Uterus (tissue), 4 donors: ENCODE data around the gene OGG1. TPM values are rescaled to one million over a fixed set of nuclear protein-coding genes. Genes with fewer than 3 reads are reported as not detected.

ENCODE experiments used
- DNase-seq, 2 donors: peaks; one replicate each; pipeline ENCODE4 v3.0.0-alpha.2; 2019 to 2020
- H3K27ac ChIP-seq, 2 donors: fragments of 200-600 bp; sonication (generic); 1 replicate in 1 of 2; 2 replicates in 1 of 2; pipeline ENCODE4 v1.5.1; 2016 to 2018
- H3K27me3 ChIP-seq, 2 donors: fragments of 200-600 bp; sonication (generic); one replicate each; pipeline ENCODE4 v1.5.1; 2018 to 2019; ENCODE audit warnings: control low read depth in 1 of 2
- H3K36me3 ChIP-seq, 2 donors: fragments of 200-600 bp; sonication (generic); one replicate each; pipeline ENCODE4 v1.5.1; 2019; ENCODE audit warnings: control low read depth in 1 of 2
- H3K4me1 ChIP-seq, 2 donors: fragments of 200-600 bp; sonication (generic); one replicate each; pipeline ENCODE4 v1.5.1; 2018 to 2019; ENCODE audit warnings: control low read depth in 1 of 2
- H3K4me3 ChIP-seq, 2 donors: fragments of 200-600 bp; sonication (generic); 1 replicate in 1 of 2; 2 replicates in 1 of 2; pipeline ENCODE4 v1.5.1; 2018 to 2019; ENCODE audit warnings: mild to moderate bottlenecking in 1 of 2
- H3K9me3 ChIP-seq, 2 donors: fragments of 200-600 bp; sonication (generic); one replicate each; pipeline ENCODE4 v1.5.1; 2019; ENCODE audit warnings: control low read depth in 1 of 2
- POLR2A ChIP-seq, 2 donors: fragments of 450-650 bp; IDR thresholded peaks; one replicate each; pipeline ENCODE4 v1.6.1; 2016; ENCODE audit warnings: antibody characterized with exemption in 2 of 2, mild to moderate bottlenecking in 1 of 2, moderate library complexity in 1 of 2
- intact Hi-C: fragments of 100-400 bp; cut with DNase I; formaldehyde crosslinking; loops from one replicate; pipeline ENCODE4 v1.15.1; 2023; ENCODE audit warnings: low total_unique reads
- total RNA-seq, 4 donors: library from RNA; depleted of rRNA in 3 of 4; stranded (reverse); fragments of >200 nt in 3 of 4; gene quantifications; one replicate each; pipeline versions ENCODE4 v1.1.0 to v1.2.4, GENCODE V29; 2014 to 2023
- TF ChIP-seq, protein P1 (sequence below), 4 experiments: fragments of 200-600 bp in 2 of 4; fragments of 450-650 bp in 2 of 4; sonication (generic) in 2 of 4; IDR thresholded peaks; one replicate each; pipeline ENCODE4 v1.5.1; 2016 to 2019; ENCODE audit warnings: antibody characterized with exemption in 4 of 4, mild to moderate bottlenecking in 2 of 4, moderate library complexity in 1 of 4
- donor health status: DM: yes; HTN: yes; CAD: no.

Gene OGG1
- total RNA-seq, 4 donors from 2014 or later: 29.8 to 60.7 (median 44.2) TPM

DNA sequence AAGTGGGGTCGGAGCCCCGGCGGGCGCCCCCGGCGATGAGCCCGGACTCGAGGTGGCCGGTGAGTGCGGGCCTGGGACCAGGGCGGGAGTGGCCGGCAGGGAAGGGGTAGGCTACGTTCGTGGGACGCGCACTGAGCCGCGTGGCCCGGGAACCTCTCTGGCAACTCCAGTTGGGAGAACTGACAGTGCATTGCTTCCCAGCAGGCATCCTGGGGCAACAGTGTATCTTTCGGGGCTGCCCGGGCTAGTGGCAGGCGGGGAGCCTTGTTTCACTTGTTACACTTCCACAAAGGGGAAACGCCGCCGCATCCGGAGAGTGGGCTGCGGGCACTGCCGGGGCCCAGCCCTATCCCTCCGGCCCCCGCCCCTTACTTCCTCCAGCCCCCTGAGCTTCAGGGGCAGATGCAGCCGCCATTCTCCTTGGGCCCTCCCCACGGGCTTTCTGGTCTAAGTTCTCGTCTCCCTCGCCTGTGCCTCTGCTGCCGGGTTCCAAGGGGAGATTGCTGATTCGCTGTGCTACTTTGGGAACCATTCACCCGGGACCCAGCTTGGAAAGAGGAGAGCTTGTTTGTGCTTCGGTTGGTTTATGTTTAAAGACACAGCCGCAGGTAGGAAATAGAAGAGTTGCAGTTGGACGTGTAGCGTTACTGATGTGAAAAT lies 17.5 kb upstream of the OGG1 start:
- no peak for DNase-seq
- H3K4me1 ChIP-seq: peaks cover 0 to 21% of the 10 kb centered on the region in 2 donors
- intact Hi-C loops: no loop called here

DNA sequence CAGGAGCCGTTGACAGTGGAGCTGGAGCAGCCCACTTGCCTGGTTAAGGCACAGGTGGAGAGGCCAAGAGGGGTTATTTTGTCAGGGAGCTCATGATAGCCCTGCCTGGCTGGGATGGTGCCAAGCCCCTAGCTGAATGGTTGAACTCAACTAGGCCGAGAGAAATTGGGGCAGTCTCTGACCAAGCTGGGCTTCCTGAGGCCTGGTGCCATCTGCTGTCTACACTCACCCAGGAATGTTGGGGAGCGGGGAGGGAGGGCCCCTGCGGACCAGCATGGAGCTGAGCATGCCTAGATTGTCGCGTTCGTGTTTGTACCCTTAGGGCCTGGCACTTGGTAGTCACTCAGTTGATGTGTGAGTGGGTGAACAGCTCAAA lies 17.0 kb upstream of the OGG1 start:
- H3K4me1 ChIP-seq: peaks cover 0 to 21% of the 10 kb centered on the region in 2 donors
- peak overlapping the region; percentile 92 to 95 for H3K4me3 ChIP-seq
- no peak for DNase-seq
- TF ChIP-seq, protein P1, sequence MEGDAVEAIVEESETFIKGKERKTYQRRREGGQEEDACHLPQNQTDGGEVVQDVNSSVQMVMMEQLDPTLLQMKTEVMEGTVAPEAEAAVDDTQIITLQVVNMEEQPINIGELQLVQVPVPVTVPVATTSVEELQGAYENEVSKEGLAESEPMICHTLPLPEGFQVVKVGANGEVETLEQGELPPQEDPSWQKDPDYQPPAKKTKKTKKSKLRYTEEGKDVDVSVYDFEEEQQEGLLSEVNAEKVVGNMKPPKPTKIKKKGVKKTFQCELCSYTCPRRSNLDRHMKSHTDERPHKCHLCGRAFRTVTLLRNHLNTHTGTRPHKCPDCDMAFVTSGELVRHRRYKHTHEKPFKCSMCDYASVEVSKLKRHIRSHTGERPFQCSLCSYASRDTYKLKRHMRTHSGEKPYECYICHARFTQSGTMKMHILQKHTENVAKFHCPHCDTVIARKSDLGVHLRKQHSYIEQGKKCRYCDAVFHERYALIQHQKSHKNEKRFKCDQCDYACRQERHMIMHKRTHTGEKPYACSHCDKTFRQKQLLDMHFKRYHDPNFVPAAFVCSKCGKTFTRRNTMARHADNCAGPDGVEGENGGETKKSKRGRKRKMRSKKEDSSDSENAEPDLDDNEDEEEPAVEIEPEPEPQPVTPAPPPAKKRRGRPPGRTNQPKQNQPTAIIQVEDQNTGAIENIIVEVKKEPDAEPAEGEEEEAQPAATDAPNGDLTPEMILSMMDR (IDR thresholded peaks at IDR 0.05): no peak
- no peak for TF ChIP-seq POLR2A (IDR thresholded peaks at IDR 0.05)
- H3K27ac ChIP-seq: peak overlapping the region in 1 of 2 donors; percentile 96
- no peaks in the 10 kb centered on the region for H3K27me3 ChIP-seq
- H3K9me3 ChIP-seq: no peaks in the 10 kb centered on the region
- H3K36me3 ChIP-seq: no peaks in the 10 kb centered on the region
- intact Hi-C loops: no loop called here

More for the DNA sequence above, 17.5 kb upstream of the OGG1 start:
- H3K9me3 ChIP-seq: no peaks in the 10 kb centered on the region
- H3K36me3 ChIP-seq: no peaks in the 10 kb centered on the region
- TF ChIP-seq POLR2A (IDR thresholded peaks at IDR 0.05): no peak
- TF ChIP-seq, protein P1 (IDR thresholded peaks at IDR 0.05): no peak
- H3K4me3 ChIP-seq: peak overlapping the region; percentile 92 to 95
- peak overlapping the region; percentile 94 to 96 for H3K27ac ChIP-seq
- H3K27me3 ChIP-seq: no peaks in the 10 kb centered on the region

DNA sequence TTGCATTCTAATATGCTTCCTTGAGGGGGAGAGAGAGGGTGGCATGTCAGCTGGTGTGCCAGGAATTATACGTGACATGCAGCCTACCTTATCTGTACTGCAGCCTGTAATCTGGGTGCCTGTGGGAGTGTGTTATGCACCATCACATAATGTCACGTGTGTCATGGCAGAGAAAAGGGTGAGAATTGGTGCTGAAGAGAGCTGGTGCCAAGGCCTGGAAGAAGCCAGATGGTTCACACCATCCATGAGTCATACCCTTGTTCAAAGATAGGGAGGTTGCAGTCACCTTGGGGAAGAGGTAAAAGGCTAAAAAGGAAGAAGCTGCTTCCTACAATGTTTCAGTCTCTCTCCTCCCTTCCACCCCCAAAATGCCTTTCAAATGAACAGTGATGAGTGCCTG lies 12.9 kb upstream of the OGG1 start:
- Histone ChIP-seq H3K4me1 (peaks cover 0 to 17% of the 10 kb centered on the region in 2 donors), H3K27ac (no peak overlapping the region), H3K9me3 (no peaks in the 10 kb centered on the region), H3K4me3 (no peak overlapping the region), H3K27me3 (no peaks in the 10 kb centered on the region), H3K36me3 (no peaks in the 10 kb centered on the region)
- no peak for DNase-seq
- intact Hi-C loops: no loop called here
- TF ChIP-seq POLR2A (IDR thresholded peaks at IDR 0.05): no peak
- TF ChIP-seq, protein P1 (IDR thresholded peaks at IDR 0.05): no peak

DNA sequence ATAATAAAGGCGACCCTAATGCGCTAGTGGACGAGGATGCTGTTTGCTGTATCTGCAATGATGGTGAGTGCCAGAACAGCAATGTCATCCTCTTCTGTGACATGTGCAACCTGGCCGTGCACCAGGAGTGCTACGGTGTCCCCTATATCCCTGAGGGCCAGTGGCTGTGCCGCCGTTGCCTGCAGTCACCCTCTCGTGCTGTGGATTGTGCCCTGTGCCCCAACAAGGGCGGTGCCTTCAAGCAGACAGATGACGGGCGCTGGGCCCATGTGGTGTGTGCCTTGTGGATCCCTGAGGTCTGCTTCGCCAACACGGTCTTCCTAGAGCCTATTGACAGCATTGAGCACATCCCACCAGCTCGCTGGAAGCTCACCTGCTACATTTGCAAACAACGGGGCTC lies 10.6 kb upstream of the OGG1 start:
- TF ChIP-seq, protein P1 (IDR thresholded peaks at IDR 0.05): no peak
- TF ChIP-seq POLR2A (IDR thresholded peaks at IDR 0.05): no peak
- intact Hi-C loops: no loop called here
- no peaks in the 10 kb centered on the region for H3K36me3 ChIP-seq
- DNase-seq: no peak
- H3K27ac ChIP-seq: no peak overlapping the region
- no peaks in the 10 kb centered on the region for H3K27me3 ChIP-seq
- H3K4me1 ChIP-seq: no peaks in the 10 kb centered on the region
- no peaks in the 10 kb centered on the region for H3K9me3 ChIP-seq
- H3K4me3 ChIP-seq: no peak overlapping the region

DNA sequence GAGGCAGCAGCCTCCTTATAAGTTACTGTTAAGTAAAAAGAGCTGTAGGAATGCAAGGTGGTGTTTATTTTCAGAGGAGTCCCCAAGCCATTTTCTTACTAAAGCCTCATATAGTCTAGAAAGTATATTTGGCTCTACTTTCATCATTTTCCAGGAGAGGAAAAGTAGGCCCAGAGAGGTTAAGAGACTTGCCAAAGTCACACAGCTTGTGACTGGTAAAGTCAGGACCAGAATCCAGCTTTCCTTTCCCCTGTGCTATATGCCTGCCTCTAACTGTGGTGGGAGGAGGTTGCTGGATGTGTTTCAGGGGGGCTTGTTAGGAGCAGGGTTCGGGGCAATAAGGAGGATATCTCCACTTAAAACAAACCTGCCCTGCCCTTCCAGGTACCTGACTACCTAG lies 7.2 kb upstream of the OGG1 start:
- Histone ChIP-seq H3K27me3 (no peaks in the 10 kb centered on the region), H3K9me3 (no peaks in the 10 kb centered on the region), H3K36me3 (no peaks in the 10 kb centered on the region), H3K27ac (no peak overlapping the region), H3K4me3 (no peak overlapping the region), H3K4me1 (no peaks in the 10 kb centered on the region)
- no peak for TF ChIP-seq POLR2A (IDR thresholded peaks at IDR 0.05)
- TF ChIP-seq, protein P1 (IDR thresholded peaks at IDR 0.05): no peak
- no peak for DNase-seq
- intact Hi-C loops: no loop called here
